GM18511 (cell line): Measurements from ENCODE around the gene PIGK.
"Not testable (repeated sequence)": the region's sequence is repeated elsewhere in the genome, so short reads cannot be mapped to it uniquely, and the experiment has no call there.

Source experiments
- ATAC-seq: cut with Tn5 transposase; IDR thresholded peaks from one replicate; pipeline ENCODE4 v1.9.1; 2021; ENCODE audit warnings: mild to moderate bottlenecking, moderate library complexity; ENCODE audit not compliant: unreplicated experiment

The PIGK gene

GRCh38 chr1:77219166-77219887 lies at the start of gene PIGK:
Gene PIGK (minus strand): TSS chr1:77219430. CDS start chr1:77219402, 28 bp downstream.
- peak; percentile 97 for ATAC-seq

- no peak for ATAC-seq
Observed at GRCh38 chr1:77267035-77267434, 47.8 kb upstream of the PIGK start.

GRCh38 chr1:77265180-77265579 lies 46.0 kb upstream of the PIGK start:
- no peak for ATAC-seq

- no peak for ATAC-seq
Observed at GRCh38 chr1:77263708-77264107, 44.5 kb upstream of the PIGK start.

GRCh38 chr1:77253211-77253610 lies 34.0 kb upstream of the PIGK start:
- ATAC-seq = no peak

- ATAC-seq = no peak
Observed at GRCh38 chr1:77250126-77250525, 30.9 kb upstream of the PIGK start.

- no peak for ATAC-seq
Observed at GRCh38 chr1:77245830-77246229, 26.6 kb upstream of the PIGK start.

GRCh38 chr1:77239311-77239710 lies 20.1 kb upstream of the PIGK start:
- no peak for ATAC-seq

- no peak for ATAC-seq
Observed at GRCh38 chr1:77238462-77238861, 19.2 kb upstream of the PIGK start.

GRCh38 chr1:77234943-77235342 lies 15.7 kb upstream of the PIGK start:
- no peak for ATAC-seq

GRCh38 chr1:77234096-77234495 lies 14.9 kb upstream of the PIGK start:
- no peak for ATAC-seq

GRCh38 chr1:77232829-77233228 lies 13.6 kb upstream of the PIGK start:
- no peak for ATAC-seq

GRCh38 chr1:77230051-77230450 lies 10.8 kb upstream of the PIGK start:
- ATAC-seq = no peak

GRCh38 chr1:77228836-77229235 lies 9.6 kb upstream of the PIGK start:
- no peak for ATAC-seq

GRCh38 chr1:77227381-77227780 lies 8.2 kb upstream of the PIGK start:
- ATAC-seq = no peak

- no peak for ATAC-seq
Observed at GRCh38 chr1:77222496-77222895, 3.3 kb upstream of the PIGK start.

- no peak for ATAC-seq
Observed at GRCh38 chr1:77220687-77221463, 1.6 kb upstream of the PIGK start.

GRCh38 chr1:77218477-77219165 lies 609 bp downstream of the PIGK start:
- ATAC-seq = peak; percentile 53

GRCh38 chr1:77204043-77204442 lies 15.2 kb downstream of the PIGK start:
- not testable (repeated sequence) for ATAC-seq

- ATAC-seq = no peak
Observed at GRCh38 chr1:77202751-77203150, 16.5 kb downstream of the PIGK start.

GRCh38 chr1:77200806-77201205 lies 18.4 kb downstream of the PIGK start:
- ATAC-seq = no peak

GRCh38 chr1:77200293-77200692 lies 18.9 kb downstream of the PIGK start:
- ATAC-seq = no peak
